ENCODE measurements around the gene TAF1C. TPM values are rescaled to one million over a fixed set of nuclear protein-coding genes. Genes with fewer than 3 reads are reported as not detected.

The TAF1C gene
- total and polyA plus RNA-seq, 2 donors (not counting 3 experiments of a cell fraction or from before 2014, with no cell fraction given) = 57.2 to 77.6 TPM

- DNase-seq (ENCODE audit: low read depth, low spot score) (no peak), FAIRE-seq (no peak)
- no peaks in the 10 kb centered on the region for H3K9me3 ChIP-seq (replicated peaks; ENCODE audit: control insufficient read depth, insufficient read depth, low read length)
- BruUV-seq (replicated peaks) = no TSS peak
- H3K4me2 ChIP-seq (ENCODE audit: insufficient read depth, low read length) = no peak overlapping the region
- H3K79me2 ChIP-seq (ENCODE audit: control insufficient read depth, insufficient read depth, low read length) = no peaks in the 10 kb centered on the region
- no peaks in the 10 kb centered on the region for H3K36me3 ChIP-seq (ENCODE audit: control insufficient read depth in 2 of 2, extremely low read depth in 1 of 2, insufficient read depth in 2 of 2, low read length in 2 of 2)
- no peak overlapping the region for H3K9ac ChIP-seq (replicated peaks; ENCODE audit: extremely low read depth, insufficient read depth, low read length)
- no peak overlapping the region for H3K27ac ChIP-seq (ENCODE audit: insufficient read depth, low read depth, low read length)
- H3K4me3 ChIP-seq (replicated peaks in 1 of 3; ENCODE audit: insufficient read depth in 1 of 3, low read depth in 1 of 3, low read length in 3 of 3) = no peak overlapping the region
- no peaks in the 10 kb centered on the region for H3K9me1 ChIP-seq (replicated peaks; ENCODE audit: control insufficient read depth, extremely low read depth, insufficient read depth, low read length)
- POLR2A ChIA-PET = no interaction called here
- intact Hi-C loops (cut with micrococcal nuclease) = loop anchor here (5.0 kb wide), 1 partner anchor 768 kb away; no protein-coding TSS in a partner anchor
- H2AFZ ChIP-seq (ENCODE audit: low read depth, low read length) = no peak overlapping the region
- CTCF ChIA-PET = interaction anchor here (1.4 to 1.7 kb wide), 2 partner anchors 11 to 13 kb away, joined by 4 to 6 read pairs; no protein-coding TSS in a partner anchor
- dilution Hi-C loops (cut with MboI; ENCODE audit: extremely low pct_ligation_motif_present, low sequenced_read_pairs) = no loop called here
- no peaks in the 10 kb centered on the region for H4K20me1 ChIP-seq (replicated peaks; ENCODE audit: control insufficient read depth, extremely low read depth, insufficient read depth, low read length)
- H3K4me1 ChIP-seq (ENCODE audit: control insufficient read depth, extremely low read depth, insufficient read depth, low read length) = no peaks in the 10 kb centered on the region
- peaks cover 29 to 37% of the 10 kb centered on the region in 2 experiments for H3K27me3 ChIP-seq (ENCODE audit: control insufficient read depth in 2 of 2, insufficient read depth in 2 of 2, low read length in 2 of 2)
- no peak for TF ChIP-seq FOS (IDR thresholded peaks at IDR 0.05; ENCODE audit: borderline replicate concordance, insufficient read depth, low read length)
- no peak for TF ChIP-seq GATA2 (IDR thresholded peaks at IDR 0.05; ENCODE audit: insufficient read depth, insufficient read length, low read depth, low read length)
- no peak for TF ChIP-seq POLR2A (IDR thresholded peaks at IDR 0.05; ENCODE audit: low read depth, low read length)
- no peak for TF ChIP-seq JUN (IDR thresholded peaks at IDR 0.05; ENCODE audit: borderline replicate concordance, insufficient read depth, insufficient read length, low read depth)
These were observed 27.1 kb downstream of the TAF1C start for GRCh38 chr16:84159800-84160199.

- no TSS peak for BruUV-seq (replicated peaks)
- no peak overlapping the region for H2AFZ ChIP-seq (ENCODE audit: low read depth, low read length)
- no peak overlapping the region for H3K4me2 ChIP-seq (ENCODE audit: insufficient read depth, low read length)
These were observed 27.9 kb downstream of the TAF1C start for GRCh38 chr16:84159007-84159406.

More at GRCh38 chr16:84159007-84159406, 27.9 kb downstream of the TAF1C start:
- FAIRE-seq (no peak), DNase-seq (ENCODE audit: low read depth, low spot score) (no peak)
- POLR2A ChIA-PET = no interaction called here
- Histone ChIP-seq H3K4me1 (ENCODE audit: control insufficient read depth, extremely low read depth, insufficient read depth, low read length) (no peaks in the 10 kb centered on the region), H3K79me2 (ENCODE audit: control insufficient read depth, insufficient read depth, low read length) (no peaks in the 10 kb centered on the region), H3K9ac (replicated peaks; ENCODE audit: extremely low read depth, insufficient read depth, low read length) (no peak overlapping the region), H4K20me1 (replicated peaks; ENCODE audit: control insufficient read depth, extremely low read depth, insufficient read depth, low read length) (no peaks in the 10 kb centered on the region), H3K9me3 (replicated peaks; ENCODE audit: control insufficient read depth, insufficient read depth, low read length) (no peaks in the 10 kb centered on the region), H3K27ac (ENCODE audit: insufficient read depth, low read depth, low read length) (no peak overlapping the region), H3K9me1 (replicated peaks; ENCODE audit: control insufficient read depth, extremely low read depth, insufficient read depth, low read length) (no peaks in the 10 kb centered on the region), H3K4me3 (replicated peaks in 1 of 3; ENCODE audit: insufficient read depth in 1 of 3, low read depth in 1 of 3, low read length in 3 of 3) (no peak overlapping the region), H3K27me3 (ENCODE audit: control insufficient read depth in 2 of 2, insufficient read depth in 2 of 2, low read length in 2 of 2) (peaks cover 22 to 29% of the 10 kb centered on the region in 2 experiments), H3K36me3 (ENCODE audit: control insufficient read depth in 2 of 2, extremely low read depth in 1 of 2, insufficient read depth in 2 of 2, low read length in 2 of 2) (no peaks in the 10 kb centered on the region)
- intact Hi-C loops (cut with micrococcal nuclease) (loop anchor here (5.0 kb wide), 1 partner anchor 768 kb away; no protein-coding TSS in a partner anchor), dilution Hi-C loops (cut with MboI; ENCODE audit: extremely low pct_ligation_motif_present, low sequenced_read_pairs) (no loop called here)
- CTCF ChIA-PET = interaction anchor here (0.9 kb wide), 1 partner anchor 15 kb away, joined by 3 read pairs; no protein-coding TSS in a partner anchor
- no peak for TF ChIP-seq GATA2 (IDR thresholded peaks at IDR 0.05; ENCODE audit: insufficient read depth, insufficient read length, low read depth, low read length)
- TF ChIP-seq FOS (IDR thresholded peaks at IDR 0.05; ENCODE audit: borderline replicate concordance, insufficient read depth, low read length) = no peak

Measured in endothelial cell of umbilical vein (primary cell).